LNCAP (cell line): ENCODE results near the gene UBL5.
A peak's percentile ranks its signal among the peaks of the same experiment; 100 is the strongest.

Experiments
- TF ChIP-seq, protein P1 (sequence below): fragments of 450-650 bp; IDR thresholded peaks from 2 replicates; pipeline ENCODE4 v1.5.1; 2017; ENCODE audit warnings: mild to moderate bottlenecking

UBL5 gene

DNA sequence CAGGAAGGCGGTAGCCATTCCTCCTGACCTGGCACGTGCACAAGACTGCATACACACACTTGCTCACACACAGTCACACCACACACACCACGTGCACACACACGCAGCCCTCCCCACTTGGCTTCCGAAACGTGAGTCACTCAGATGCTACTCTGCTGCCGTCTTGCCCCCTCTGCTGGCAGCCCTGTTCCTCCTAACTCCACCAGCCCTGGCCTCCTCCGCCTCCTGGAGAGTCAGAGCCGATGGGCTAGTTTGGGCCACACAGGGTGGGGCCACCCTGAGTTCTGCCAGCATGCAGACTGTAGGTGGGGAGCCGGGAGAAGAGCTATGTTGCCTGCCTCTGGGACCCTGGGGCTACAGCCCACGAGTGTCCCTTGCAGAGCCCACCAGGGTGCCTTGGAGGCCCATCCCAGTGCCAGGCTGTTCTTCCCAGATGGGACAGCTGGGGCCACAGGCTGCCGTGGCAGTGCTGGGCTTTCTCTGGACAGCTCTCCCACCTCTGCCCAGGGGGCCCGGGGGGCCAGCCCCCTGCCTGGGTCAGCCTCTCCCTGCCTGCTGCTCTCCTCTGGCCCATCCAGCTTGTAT is 19.5 kb downstream of the UBL5 start:
- TF ChIP-seq, protein P1, sequence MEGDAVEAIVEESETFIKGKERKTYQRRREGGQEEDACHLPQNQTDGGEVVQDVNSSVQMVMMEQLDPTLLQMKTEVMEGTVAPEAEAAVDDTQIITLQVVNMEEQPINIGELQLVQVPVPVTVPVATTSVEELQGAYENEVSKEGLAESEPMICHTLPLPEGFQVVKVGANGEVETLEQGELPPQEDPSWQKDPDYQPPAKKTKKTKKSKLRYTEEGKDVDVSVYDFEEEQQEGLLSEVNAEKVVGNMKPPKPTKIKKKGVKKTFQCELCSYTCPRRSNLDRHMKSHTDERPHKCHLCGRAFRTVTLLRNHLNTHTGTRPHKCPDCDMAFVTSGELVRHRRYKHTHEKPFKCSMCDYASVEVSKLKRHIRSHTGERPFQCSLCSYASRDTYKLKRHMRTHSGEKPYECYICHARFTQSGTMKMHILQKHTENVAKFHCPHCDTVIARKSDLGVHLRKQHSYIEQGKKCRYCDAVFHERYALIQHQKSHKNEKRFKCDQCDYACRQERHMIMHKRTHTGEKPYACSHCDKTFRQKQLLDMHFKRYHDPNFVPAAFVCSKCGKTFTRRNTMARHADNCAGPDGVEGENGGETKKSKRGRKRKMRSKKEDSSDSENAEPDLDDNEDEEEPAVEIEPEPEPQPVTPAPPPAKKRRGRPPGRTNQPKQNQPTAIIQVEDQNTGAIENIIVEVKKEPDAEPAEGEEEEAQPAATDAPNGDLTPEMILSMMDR: peak; percentile 37; the same call in 1 of the 2 replicates

DNA sequence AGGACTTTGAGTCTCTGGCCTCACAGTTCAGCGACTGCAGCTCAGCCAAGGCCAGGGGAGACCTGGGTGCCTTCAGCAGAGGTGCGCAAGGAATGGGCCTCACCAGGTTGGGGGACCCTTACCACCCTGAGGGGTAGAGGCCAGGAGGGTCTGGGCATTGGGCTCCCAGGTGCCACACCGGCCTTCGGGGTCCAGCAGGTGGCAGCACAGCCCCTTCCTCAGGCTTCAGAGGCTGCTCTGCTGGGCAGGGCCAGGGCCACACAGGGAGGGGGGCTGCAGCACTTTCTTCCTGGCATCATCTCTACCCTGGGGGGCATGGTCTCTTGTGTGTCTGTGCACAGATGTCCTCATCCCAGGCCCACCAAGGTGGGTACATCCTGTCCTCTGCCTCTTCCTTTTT is 20.3 kb downstream of the UBL5 start:
- TF ChIP-seq, protein P1: peak; percentile 67

GRCh38 chr19:9848762-9849161 is 21.0 kb downstream of the UBL5 start:
- TF ChIP-seq, protein P1: no peak

DNA sequence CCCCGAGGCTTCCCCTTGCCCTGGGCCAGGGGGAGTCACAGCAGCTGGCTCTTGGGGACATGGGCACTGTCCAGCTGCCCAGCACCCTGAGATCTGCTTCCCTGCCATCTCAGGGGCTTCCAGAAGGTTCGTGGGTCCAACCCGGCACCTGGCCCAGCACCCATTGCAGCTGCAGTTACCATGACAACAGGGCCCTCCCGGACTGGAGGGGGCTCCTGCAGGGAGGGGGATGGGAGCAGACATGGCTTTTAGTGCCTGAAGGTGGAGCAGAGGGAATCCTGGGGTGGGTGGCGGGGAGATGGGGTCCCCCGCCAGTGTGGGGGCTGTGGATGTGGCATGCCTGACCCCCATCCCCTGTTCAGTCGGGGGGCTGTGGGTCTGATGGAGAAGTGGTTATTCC is 22.1 kb downstream of the UBL5 start:
- TF ChIP-seq, protein P1: no peak

DNA sequence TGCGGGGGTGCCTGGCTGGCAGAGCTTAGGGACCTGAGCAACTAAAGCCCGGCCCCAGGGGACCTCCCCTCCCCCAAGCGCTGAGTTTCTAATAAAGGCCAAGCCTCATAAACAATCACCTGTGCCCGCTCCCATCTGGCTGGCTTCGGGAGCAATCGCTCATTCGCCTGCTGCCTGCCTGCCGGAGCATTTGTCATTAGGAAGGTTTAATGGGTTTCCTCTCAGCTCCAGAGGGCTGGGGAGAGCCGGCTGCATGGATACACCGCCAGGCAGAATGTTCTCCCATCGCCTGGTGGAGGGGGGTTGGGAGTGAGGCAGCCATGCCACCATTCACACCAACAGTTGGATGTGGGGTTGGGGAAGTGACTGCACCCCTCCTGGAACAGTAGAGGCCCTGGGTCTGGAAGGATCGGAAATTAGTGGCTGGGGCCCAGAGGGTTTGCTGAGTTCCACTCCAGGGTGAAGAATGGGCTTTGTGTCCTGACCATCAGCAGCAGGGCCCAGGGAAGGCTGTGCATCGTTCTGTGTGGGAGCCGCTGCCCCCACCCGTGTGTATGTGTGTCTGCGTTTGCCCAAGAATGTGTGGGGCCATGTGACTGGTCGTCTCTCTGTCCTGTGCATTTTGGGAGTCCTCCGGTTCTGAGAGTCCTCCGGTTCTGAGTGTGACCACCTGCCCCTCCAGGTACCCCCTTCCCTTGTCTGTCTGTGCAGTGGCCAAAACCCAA is 22.7 kb downstream of the UBL5 start:
- TF ChIP-seq, protein P1: no peak

- TF ChIP-seq, protein P1: no peak
Measured at GRCh38 chr19:9854282-9854846, 26.6 kb downstream of the UBL5 start.

- TF ChIP-seq, protein P1: no peak
Measured at GRCh38 chr19:9856609-9857008, 28.9 kb downstream of the UBL5 start.
